ENCODE measurements around the gene CDK14. TPM values are rescaled to one million over a fixed set of nuclear protein-coding genes. Genes with fewer than 3 reads are reported as not detected.

CDK14 gene
- total RNA-seq, 1 donor from 2014 or later, result 64.6 TPM

GRCh38 chr7:90824386-90825307, 228.5 kb downstream of the CDK14 start:
- no peaks in the 10 kb centered on the region for H3K27me3 Mint-ChIP-seq (ENCODE audit: low read depth)
- DNase-seq (ENCODE audit: low spot score in 2 of 2, unreplicated experiment in 2 of 2), result no peak
- TF ChIP-seq CTCF (IDR thresholded peaks at IDR 0.05; ENCODE audit: unreplicated experiment), result no peak
- H3K4me1 Mint-ChIP-seq, result no peaks in the 10 kb centered on the region
- peaks cover 13% of the 10 kb centered on the region for H3K36me3 Mint-ChIP-seq
- no peak overlapping the region for H3K4me3 Mint-ChIP-seq
- H3K9me3 Mint-ChIP-seq, result peaks cover 21% of the 10 kb centered on the region
- H3K27ac Mint-ChIP-seq, result no peak overlapping the region

GRCh38 chr7:90825779-90826178, 229.7 kb downstream of the CDK14 start:
- Mint-ChIP-seq H3K36me3 (peaks cover 17% of the 10 kb centered on the region), H3K27ac (no peak overlapping the region), H3K4me3 (no peak overlapping the region), H3K27me3 (ENCODE audit: low read depth) (no peaks in the 10 kb centered on the region), H3K4me1 (no peaks in the 10 kb centered on the region), H3K9me3 (peaks cover 18% of the 10 kb centered on the region)
- no peak for TF ChIP-seq CTCF (IDR thresholded peaks at IDR 0.05; ENCODE audit: unreplicated experiment)
- no peak for DNase-seq (ENCODE audit: low spot score in 2 of 2, unreplicated experiment in 2 of 2)

GRCh38 chr7:90828601-90829000, 232.5 kb downstream of the CDK14 start:
- no peaks in the 10 kb centered on the region for H3K27me3 Mint-ChIP-seq (ENCODE audit: low read depth)
- no peak for TF ChIP-seq CTCF (IDR thresholded peaks at IDR 0.05; ENCODE audit: unreplicated experiment)
- no peak overlapping the region for H3K27ac Mint-ChIP-seq
- peaks cover 18% of the 10 kb centered on the region for H3K9me3 Mint-ChIP-seq
- H3K36me3 Mint-ChIP-seq, result peaks cover 21% of the 10 kb centered on the region
- no peaks in the 10 kb centered on the region for H3K4me1 Mint-ChIP-seq
- no peak for DNase-seq (ENCODE audit: low spot score in 2 of 2, unreplicated experiment in 2 of 2)
- no peak overlapping the region for H3K4me3 Mint-ChIP-seq

- no peaks in the 10 kb centered on the region for H3K4me1 Mint-ChIP-seq
- H3K27ac Mint-ChIP-seq, result no peak overlapping the region
- DNase-seq (ENCODE audit: low spot score in 2 of 2, unreplicated experiment in 2 of 2), result no peak
- H3K27me3 Mint-ChIP-seq (ENCODE audit: low read depth), result no peaks in the 10 kb centered on the region
- no peak for TF ChIP-seq CTCF (IDR thresholded peaks at IDR 0.05; ENCODE audit: unreplicated experiment)
- H3K9me3 Mint-ChIP-seq, result peaks cover 18% of the 10 kb centered on the region
- H3K36me3 Mint-ChIP-seq, result peaks cover 21% of the 10 kb centered on the region
- no peak overlapping the region for H3K4me3 Mint-ChIP-seq
Observed at GRCh38 chr7:90830308-90830707, 234.2 kb downstream of the CDK14 start.

GRCh38 chr7:90832726-90833125, 236.6 kb downstream of the CDK14 start:
- H3K27ac Mint-ChIP-seq, result no peak overlapping the region
- peaks cover 26% of the 10 kb centered on the region for H3K36me3 Mint-ChIP-seq
- no peak for DNase-seq (ENCODE audit: low spot score in 2 of 2, unreplicated experiment in 2 of 2)
- H3K4me3 Mint-ChIP-seq, result no peak overlapping the region
- H3K27me3 Mint-ChIP-seq (ENCODE audit: low read depth), result no peaks in the 10 kb centered on the region
- H3K4me1 Mint-ChIP-seq, result no peaks in the 10 kb centered on the region
- peaks cover 20% of the 10 kb centered on the region for H3K9me3 Mint-ChIP-seq
- no peak for TF ChIP-seq CTCF (IDR thresholded peaks at IDR 0.05; ENCODE audit: unreplicated experiment)
